K562 (cell line): Measurements from ENCODE around the gene RPL11. TPM values are rescaled to one million over a fixed set of nuclear protein-coding genes. Genes with fewer than 3 reads are reported as not detected.

ENCODE experiments used
- E2F8 ChIP-seq: fragments of 450-650 bp; IDR thresholded peaks from 2 replicates; pipeline ENCODE4 v1.7.1; 2018; ENCODE audit warnings: mild to moderate bottlenecking, low read depth; ENCODE audit not compliant: partially characterized antibody
- EP300 ChIP-seq: IDR thresholded peaks from 2 replicates; pipeline ENCODE4 v1.6.1; 2012; ENCODE audit warnings: low read length, improper control_type of control experiment
- HNRNPUL1 ChIP-seq: fragments of 200-400 bp; formaldehyde crosslinking; IDR thresholded peaks from 2 replicates; pipeline ENCODE4 v1.6.1; 2017; ENCODE audit warnings: low read length
- NCOA2 ChIP-seq, 2 experiments: fragments of 450-650 bp; IDR thresholded peaks; 2 replicates each; pipeline ENCODE4 v1.6.1; 2018; ENCODE audit warnings: mild to moderate bottlenecking in 2 of 2, moderate library complexity in 1 of 2; ENCODE audit not compliant: partially characterized antibody in 2 of 2
- NR3C1 ChIP-seq: sonication (generic); formaldehyde crosslinking; IDR thresholded peaks from 2 replicates; pipeline ENCODE4 v1.8.1; 2022; ENCODE audit warnings: missing genetic modification reagents
- RBM25 ChIP-seq: fragments of 200-400 bp; formaldehyde crosslinking; IDR thresholded peaks from 2 replicates; pipeline ENCODE4 v1.6.1; 2018; ENCODE audit warnings: low read length, low read depth, moderate library complexity; ENCODE audit not compliant: severe bottlenecking
- SRF ChIP-seq, 2 experiments: fragments of 250-450, 450-650 bp in 1 of 2; sonication (Bioruptor Pico) in 1 of 2; sonication (generic) in 1 of 2; formaldehyde crosslinking; IDR thresholded peaks; 2 replicates each; pipeline versions ENCODE4 v1.5.0 to v1.5.1; 2020 to 2022; ENCODE audit warnings: mild to moderate bottlenecking in 1 of 2, missing genetic modification reagents in 1 of 2
- STAT6 ChIP-seq: sonication (generic); formaldehyde crosslinking; IDR thresholded peaks from 2 replicates; pipeline ENCODE4 v1.8.1; 2023; ENCODE audit warnings: mild to moderate bottlenecking, missing genetic modification reagents
- THRA ChIP-seq: fragments of 450-650 bp; IDR thresholded peaks from 2 replicates; pipeline ENCODE4 v1.6.1; 2017; ENCODE audit warnings: mild to moderate bottlenecking, moderate library complexity
- ZKSCAN8 ChIP-seq: fragments of 200-800 bp; sonication (Bioruptor generic); IDR thresholded peaks from 2 replicates; pipeline ENCODE4 v1.6.1; 2016; ENCODE audit warnings: missing genetic modification characterization, missing compliant biosample characterization
- ZNF354B ChIP-seq: fragments of 250-450 bp; sonication (Bioruptor Pico); IDR thresholded peaks from 2 replicates; pipeline ENCODE4 v1.4.0; 2020
- ZNF609 ChIP-seq: sonication (generic); formaldehyde crosslinking; IDR thresholded peaks from 2 replicates; pipeline ENCODE4 v1.8.1; 2023; ENCODE audit warnings: missing genetic modification reagents, mild to moderate bottlenecking, borderline replicate concordance
- ZSCAN32 ChIP-seq: fragments of 450-650 bp; formaldehyde crosslinking; IDR thresholded peaks from 2 replicates; pipeline ENCODE4 v1.4.0; 2020; ENCODE audit warnings: mild to moderate bottlenecking, moderate library complexity
- polyA plus RNA-seq, 8 experiments: library from polyadenylated mRNA; depleted of rRNA in 4 of 8; stranded (reverse) in 5 of 8; unstranded in 3 of 8; fragments of >200 nt; fragmentation: Nextera tagmentation in 2 of 8; fragmentation: Illumina TruSeq in 1 of 8; extraction: Ambion mirVana in 2 of 8; extraction: Trizol in 1 of 8; gene quantifications; 2 replicates each; pipeline versions ENCODE4 v1.2.1 to v1.2.3, GENCODE V29; 2011 to 2014; ENCODE audit warnings: inconsistent platforms in 1 of 8, missing spikeins in 1 of 8
- total RNA-seq, 7 experiments: library from RNA; depleted of rRNA in 6 of 7; stranded (reverse); fragments of >200 nt in 6 of 7; fragmentation: Illumina TruSeq in 2 of 7; extraction: Trizol in 2 of 7; gene quantifications; 2 replicates each; pipeline versions ENCODE4 v1.2.1 to v1.2.3, GENCODE V29; 2011 to 2021; ENCODE audit warnings: low replicate concordance in 1 of 7

Gene RPL11
- total and polyA plus RNA-seq, 9 of the 15 experiments (the other 6 are each of a cell fraction or from before 2014, with no cell fraction given), result 1,781 to 4,526 (median 3,111) TPM

GRCh38 chr1:23651069-23651808, 40.4 kb upstream of the RPL11 start (continued):
- TF ChIP-seq STAT6 (CRISPR knock-in tag) (no peak), SRF (CRISPR knock-in tag; IDR thresholded peaks at IDR 0.05) (no peak), E2F8 (no peak), HNRNPUL1 (no peak), RBM25 (peak; percentile 45), ZNF354B (CRISPR knock-in tag) (no peak), ZSCAN32 (CRISPR knock-in tag) (no peak), NR3C1 (CRISPR knock-in tag) (no peak), ZNF609 (no peak), EP300 (no peak), ZKSCAN8 (CRISPR knock-in tag) (no peak), NCOA2 (IDR thresholded peaks at IDR 0.05; ENCODE audit: partially characterized antibody in 2 of 2) (no peak), THRA (peak; percentile 51; the same call in 1 of the 2 replicates)
